OCI-LY7 (cell line): ENCODE results near the gene NME7.

Experiments used
- CTCF ChIP-seq: fragments of 200-600 bp; sonication (generic); conservative IDR thresholded peaks from 2 replicates; pipeline ENCODE4 v1.5.1; 2014; ENCODE audit warnings: mild to moderate bottlenecking, antibody characterized with exemption, low read length, moderate library complexity, mixed read lengths
- EZH2phosphoT487 ChIP-seq: fragments of 200-600 bp; sonication (generic); IDR thresholded peaks from 2 replicates; pipeline ENCODE4 v1.6.1; 2018; ENCODE audit warnings: low read depth, borderline replicate concordance, mild to moderate bottlenecking, mixed run types, antibody characterized with exemption, low read length, moderate library complexity, mixed read lengths

GRCh38 chr1:169156580-169156979 is 211.0 kb downstream of the NME7 start:
- TF ChIP-seq CTCF: no peak
- TF ChIP-seq EZH2phosphoT487: no peak
